HEK293 (cell line): Measurements from ENCODE around the gene GPR152.

Experiments
- CTCF ChIA-PET: fragments of 350-600 bp; formaldehyde crosslinking; extraction: SDS; loops from one replicate; lab custom pipeline; 2021; ENCODE audit warnings: antibody characterized with exemption; lab: Yijun Ruan, JAX
- POLR2A ChIA-PET: fragments of 300-600 bp; formaldehyde crosslinking; extraction: SDS; loops from one replicate; lab custom pipeline; 2020; ENCODE audit warnings: antibody characterized with exemption, inconsistent platforms; lab: Yijun Ruan, JAX
- H3K27ac ChIP-seq: fragments of 200-500 bp; sonication (Bioruptor generic); 2 replicates; pipeline ENCODE4 v1.5.1; 2014; ENCODE audit warnings: low read depth, low read length, control low read depth, inconsistent platforms; ENCODE audit errors: extremely low read depth
- H3K36me3 ChIP-seq, 2 experiments: fragments of 200-500 bp in 1 of 2; sonication (Bioruptor generic) in 1 of 2; 1 replicate in 1 of 2; 2 replicates in 1 of 2; pipeline ENCODE4 v1.5.1; 2014 to 2017; ENCODE audit warnings: inconsistent platforms in 2 of 2, low read length in 2 of 2; ENCODE audit not compliant: control insufficient read depth in 2 of 2, insufficient read depth in 1 of 2
- H3K4me1 ChIP-seq: fragments of 200-500 bp; sonication (Bioruptor generic); 2 replicates; pipeline ENCODE4 v1.5.1; 2014; ENCODE audit warnings: mild to moderate bottlenecking, low read length, inconsistent platforms; ENCODE audit not compliant: control insufficient read depth, insufficient read depth
- H3K4me3 ChIP-seq: 2 replicates; pipeline ENCODE4 v1.5.1; 2011; ENCODE audit warnings: low read depth, mild to moderate bottlenecking, control low read depth, low read length, moderate library complexity
- H3K9me3 ChIP-seq: fragments of 200-500 bp; sonication (Bioruptor generic); 2 replicates; pipeline ENCODE4 v1.5.1; 2014; ENCODE audit warnings: low read depth, low read length, inconsistent platforms; ENCODE audit not compliant: control insufficient read depth, insufficient read depth
- EGR2 ChIP-seq: fragments of 450-650 bp; formaldehyde crosslinking; IDR thresholded peaks from 2 replicates; pipeline ENCODE4 v1.5.1; 2016; ENCODE audit warnings: low read depth, missing biosample characterization, missing genetic modification characterization
- HIC1 ChIP-seq: fragments of 450-650 bp; formaldehyde crosslinking; IDR thresholded peaks from 2 replicates; pipeline ENCODE4 v1.5.1; 2016; ENCODE audit warnings: missing biosample characterization, missing genetic modification characterization
- RBAK ChIP-seq: fragments of 450-650 bp; formaldehyde crosslinking; IDR thresholded peaks from 2 replicates; pipeline ENCODE4 v1.5.1; 2016; ENCODE audit warnings: missing biosample characterization, missing genetic modification characterization
- ZBTB17 ChIP-seq: fragments of 450-650 bp; formaldehyde crosslinking; IDR thresholded peaks from 2 replicates; pipeline ENCODE4 v1.5.1; 2016; ENCODE audit warnings: missing biosample characterization, missing genetic modification characterization
- ZFHX2 ChIP-seq: fragments of 450-650 bp; formaldehyde crosslinking; conservative IDR thresholded peaks from 2 replicates; pipeline ENCODE4 v1.5.1; 2016; ENCODE audit warnings: missing biosample characterization, missing genetic modification characterization
- ZFP37 ChIP-seq: fragments of 450-650 bp; formaldehyde crosslinking; IDR thresholded peaks from 2 replicates; pipeline ENCODE4 v1.5.1; 2016; ENCODE audit warnings: missing biosample characterization, missing genetic modification characterization
- ZNF341 ChIP-seq: fragments of 450-650 bp; formaldehyde crosslinking; IDR thresholded peaks from 2 replicates; pipeline ENCODE4; 2016; ENCODE audit warnings: low read depth, missing biosample characterization, missing genetic modification characterization
- ZNF416 ChIP-seq: fragments of 450-650 bp; formaldehyde crosslinking; IDR thresholded peaks from 2 replicates; pipeline ENCODE4 v1.5.1; 2016; ENCODE audit warnings: missing biosample characterization, missing genetic modification characterization
- ZNF48 ChIP-seq: fragments of 450-650 bp; formaldehyde crosslinking; IDR thresholded peaks from 2 replicates; pipeline ENCODE4 v1.5.1; 2016; ENCODE audit warnings: missing biosample characterization, missing genetic modification characterization
- ZNF510 ChIP-seq: fragments of 450-650 bp; formaldehyde crosslinking; IDR thresholded peaks from 2 replicates; pipeline ENCODE4 v1.5.1; 2018; ENCODE audit warnings: mild to moderate bottlenecking, missing genetic modification characterization, missing biosample characterization; ENCODE audit not compliant: insufficient replicate concordance
- ZNF548 ChIP-seq: fragments of 450-650 bp; formaldehyde crosslinking; IDR thresholded peaks from 2 replicates; pipeline ENCODE4 v1.5.1; 2016; ENCODE audit warnings: missing biosample characterization, missing genetic modification characterization
- ZNF558 ChIP-seq: fragments of 450-650 bp; formaldehyde crosslinking; IDR thresholded peaks from 2 replicates; pipeline ENCODE4 v1.5.1; 2016; ENCODE audit warnings: missing biosample characterization, missing genetic modification characterization
- ZNF596 ChIP-seq: fragments of 450-650 bp; IDR thresholded peaks from 2 replicates; pipeline ENCODE4 v1.5.0; 2018; ENCODE audit warnings: missing biosample characterization, mild to moderate bottlenecking, missing genetic modification characterization, moderate library complexity
- ZNF654 ChIP-seq: fragments of 450-650 bp; formaldehyde crosslinking; IDR thresholded peaks from 2 replicates; pipeline ENCODE4 v1.5.1; 2016; ENCODE audit warnings: low read depth, missing biosample characterization, missing genetic modification characterization
- ZNF704 ChIP-seq: fragments of 450-650 bp; formaldehyde crosslinking; IDR thresholded peaks from 2 replicates; pipeline ENCODE4 v1.5.1; 2016; ENCODE audit warnings: missing biosample characterization, missing genetic modification characterization
- TF ChIP-seq, protein P1 (sequence below): fragments of 450-650 bp; formaldehyde crosslinking; IDR thresholded peaks from 2 replicates; pipeline ENCODE4 v1.5.1; 2016; ENCODE audit warnings: missing biosample characterization, missing genetic modification characterization
- TF ChIP-seq, protein P2 (sequence below): fragments of 450-650 bp; formaldehyde crosslinking; IDR thresholded peaks from 2 replicates; pipeline ENCODE4 v1.5.1; 2016; ENCODE audit warnings: missing biosample characterization, missing genetic modification characterization
- TF ChIP-seq, protein P3 (sequence below): fragments of 450-650 bp; formaldehyde crosslinking; IDR thresholded peaks from 2 replicates; pipeline ENCODE4 v1.5.1; 2016; ENCODE audit warnings: missing biosample characterization, missing genetic modification characterization
- TF ChIP-seq, protein P4 (sequence below): fragments of 450-650 bp; formaldehyde crosslinking; IDR thresholded peaks from 2 replicates; pipeline ENCODE4 v1.5.1; 2016; ENCODE audit warnings: missing biosample characterization, missing genetic modification characterization

Gene GPR152

GRCh38 chr11:67418476-67419281 lies 33.9 kb downstream of the GPR152 start:
- TF ChIP-seq, protein P1, sequence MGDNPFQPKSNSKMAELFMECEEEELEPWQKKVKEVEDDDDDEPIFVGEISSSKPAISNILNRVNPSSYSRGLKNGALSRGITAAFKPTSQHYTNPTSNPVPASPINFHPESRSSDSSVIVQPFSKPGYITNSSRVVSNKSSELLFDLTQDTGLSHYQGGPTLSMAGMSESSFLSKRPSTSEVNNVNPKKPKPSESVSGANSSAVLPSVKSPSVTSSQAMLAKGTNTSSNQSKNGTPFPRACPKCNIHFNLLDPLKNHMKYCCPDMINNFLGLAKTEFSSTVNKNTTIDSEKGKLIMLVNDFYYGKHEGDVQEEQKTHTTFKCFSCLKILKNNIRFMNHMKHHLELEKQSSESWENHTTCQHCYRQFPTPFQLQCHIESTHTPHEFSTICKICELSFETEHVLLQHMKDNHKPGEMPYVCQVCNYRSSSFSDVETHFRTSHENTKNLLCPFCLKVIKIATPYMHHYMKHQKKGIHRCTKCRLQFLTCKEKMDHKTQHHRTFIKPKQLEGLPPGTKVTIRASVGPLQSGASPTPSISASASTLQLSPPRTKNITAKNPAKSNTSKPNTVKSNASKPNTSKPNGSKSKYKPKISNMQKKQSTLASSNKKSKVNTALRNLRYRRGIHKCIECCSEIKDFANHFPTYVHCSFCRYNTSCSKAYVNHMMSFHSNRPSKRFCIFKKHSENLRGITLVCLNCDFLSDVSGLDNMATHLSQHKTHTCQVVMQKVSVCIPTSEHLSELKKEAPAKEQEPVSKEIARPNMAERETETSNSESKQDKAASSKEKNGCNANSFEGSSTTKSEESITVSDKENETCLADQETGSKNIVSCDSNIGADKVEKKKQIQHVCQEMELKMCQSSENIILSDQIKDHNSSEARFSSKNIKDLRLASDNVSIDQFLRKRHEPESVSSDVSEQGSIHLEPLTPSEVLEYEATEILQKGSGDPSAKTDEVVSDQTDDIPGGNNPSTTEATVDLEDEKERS, result no peak
- TF ChIP-seq ZNF341 (tag by site-specific recombination), result peak; percentile 86
- TF ChIP-seq, protein P2, sequence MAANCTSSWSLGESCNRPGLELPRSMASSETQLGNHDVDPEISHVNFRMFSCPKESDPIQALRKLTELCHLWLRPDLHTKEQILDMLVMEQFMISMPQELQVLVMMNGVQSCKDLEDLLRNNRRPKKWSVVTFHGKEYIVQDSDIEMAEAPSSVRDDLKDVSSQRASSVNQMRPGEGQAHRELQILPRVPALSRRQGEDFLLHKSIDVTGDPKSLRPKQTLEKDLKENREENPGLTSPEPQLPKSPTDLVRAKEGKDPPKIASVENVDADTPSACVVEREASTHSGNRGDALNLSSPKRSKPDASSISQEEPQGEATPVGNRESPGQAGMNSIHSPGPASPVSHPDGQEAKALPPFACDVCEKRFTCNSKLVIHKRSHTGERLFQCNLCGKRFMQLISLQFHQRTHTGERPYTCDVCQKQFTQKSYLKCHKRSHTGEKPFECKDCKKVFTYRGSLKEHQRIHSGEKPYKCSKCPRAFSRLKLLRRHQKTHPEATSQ, result no peak
- TF ChIP-seq EGR2 (tag by site-specific recombination), result no peak
- TF ChIP-seq ZNF654 (tag by site-specific recombination), result no peak
- TF ChIP-seq ZNF48, result no peak
- TF ChIP-seq ZNF704 (tag by site-specific recombination), result no peak
- 0 out of 2 replicates have a peak, but pooled peaks have one; percentile 39 for TF ChIP-seq HIC1 (tag by site-specific recombination)
- TF ChIP-seq ZNF558, result no peak
- TF ChIP-seq, protein P3, sequence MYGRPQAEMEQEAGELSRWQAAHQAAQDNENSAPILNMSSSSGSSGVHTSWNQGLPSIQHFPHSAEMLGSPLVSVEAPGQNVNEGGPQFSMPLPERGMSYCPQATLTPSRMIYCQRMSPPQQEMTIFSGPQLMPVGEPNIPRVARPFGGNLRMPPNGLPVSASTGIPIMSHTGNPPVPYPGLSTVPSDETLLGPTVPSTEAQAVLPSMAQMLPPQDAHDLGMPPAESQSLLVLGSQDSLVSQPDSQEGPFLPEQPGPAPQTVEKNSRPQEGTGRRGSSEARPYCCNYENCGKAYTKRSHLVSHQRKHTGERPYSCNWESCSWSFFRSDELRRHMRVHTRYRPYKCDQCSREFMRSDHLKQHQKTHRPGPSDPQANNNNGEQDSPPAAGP (tag by site-specific recombination), result no peak
- TF ChIP-seq ZNF548 (tag by site-specific recombination), result no peak
- no peak for TF ChIP-seq ZNF416 (tag by site-specific recombination)
- TF ChIP-seq RBAK (tag by site-specific recombination), result no peak
- Histone ChIP-seq H3K9me3 (no peaks in the 10 kb centered on the region), H3K4me3 (no peak overlapping the region), H3K27ac (no peak overlapping the region), H3K36me3 (no peaks in the 10 kb centered on the region), H3K4me1 (no peaks in the 10 kb centered on the region; the same call in 1 of the 2 replicates)
- CTCF ChIA-PET, result interaction anchor here (0.6 to 1.9 kb wide), 3 partner anchors 17 to 196 kb away, joined by 3 to 8 read pairs (median 4); partner anchors contain the start of gene PPP1CA
- POLR2A ChIA-PET, result interaction anchor here (0.7 to 4.4 kb wide), 3 partner anchors 17 to 27 kb away, joined by 5 to 25 read pairs (median 7); partner anchors contain the start of genes CORO1B, PPP1CA and RAD9A

GRCh38 chr11:67417425-67417824 lies 35.1 kb downstream of the GPR152 start:
- POLR2A ChIA-PET, result interaction anchor here (2.0 to 4.4 kb wide), 2 partner anchors 15 to 26 kb away, joined by 7 to 25 read pairs; partner anchors contain the start of genes CORO1B and PPP1CA
- Histone ChIP-seq H3K4me1 (no peaks in the 10 kb centered on the region; the same call in 1 of the 2 replicates), H3K36me3 (no peaks in the 10 kb centered on the region), H3K9me3 (no peaks in the 10 kb centered on the region), H3K4me3 (no peak overlapping the region), H3K27ac (no peak overlapping the region)
- CTCF ChIA-PET, result interaction anchor here (1.4 to 1.9 kb wide), 2 partner anchors 16 to 35 kb away, joined by 5 to 8 read pairs; partner anchors contain the start of gene PPP1CA
- TF ChIP-seq ZBTB17 (no peak), ZFHX2 (tag by site-specific recombination) (peak; percentile 83), ZNF510 (tag by site-specific recombination) (no peak), ZFP37 (tag by site-specific recombination) (no peak), ZNF596 (tag by site-specific recombination) (no peak)
- TF ChIP-seq, protein P4, sequence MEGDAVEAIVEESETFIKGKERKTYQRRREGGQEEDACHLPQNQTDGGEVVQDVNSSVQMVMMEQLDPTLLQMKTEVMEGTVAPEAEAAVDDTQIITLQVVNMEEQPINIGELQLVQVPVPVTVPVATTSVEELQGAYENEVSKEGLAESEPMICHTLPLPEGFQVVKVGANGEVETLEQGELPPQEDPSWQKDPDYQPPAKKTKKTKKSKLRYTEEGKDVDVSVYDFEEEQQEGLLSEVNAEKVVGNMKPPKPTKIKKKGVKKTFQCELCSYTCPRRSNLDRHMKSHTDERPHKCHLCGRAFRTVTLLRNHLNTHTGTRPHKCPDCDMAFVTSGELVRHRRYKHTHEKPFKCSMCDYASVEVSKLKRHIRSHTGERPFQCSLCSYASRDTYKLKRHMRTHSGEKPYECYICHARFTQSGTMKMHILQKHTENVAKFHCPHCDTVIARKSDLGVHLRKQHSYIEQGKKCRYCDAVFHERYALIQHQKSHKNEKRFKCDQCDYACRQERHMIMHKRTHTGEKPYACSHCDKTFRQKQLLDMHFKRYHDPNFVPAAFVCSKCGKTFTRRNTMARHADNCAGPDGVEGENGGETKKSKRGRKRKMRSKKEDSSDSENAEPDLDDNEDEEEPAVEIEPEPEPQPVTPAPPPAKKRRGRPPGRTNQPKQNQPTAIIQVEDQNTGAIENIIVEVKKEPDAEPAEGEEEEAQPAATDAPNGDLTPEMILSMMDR (tag by site-specific recombination), result no peak
